GM19397 (cell line): ENCODE measurements around the gene SAFB2.

ENCODE experiments used
- ATAC-seq: cut with Tn5 transposase; IDR thresholded peaks from one replicate; pipeline ENCODE4 v1.9.1; 2021; ENCODE audit warnings: mild to moderate bottlenecking, moderate library complexity; ENCODE audit not compliant: unreplicated experiment

SAFB2 gene

GRCh38 chr19:5585461-5586299 is 36.9 kb downstream of the SAFB2 start:
- ATAC-seq: no peak

- no peak for ATAC-seq
Observed at GRCh38 chr19:5580161-5580571, 42.4 kb downstream of the SAFB2 start.

- no peak for ATAC-seq
Observed at GRCh38 chr19:5579697-5580096, 42.9 kb downstream of the SAFB2 start.

DNA sequence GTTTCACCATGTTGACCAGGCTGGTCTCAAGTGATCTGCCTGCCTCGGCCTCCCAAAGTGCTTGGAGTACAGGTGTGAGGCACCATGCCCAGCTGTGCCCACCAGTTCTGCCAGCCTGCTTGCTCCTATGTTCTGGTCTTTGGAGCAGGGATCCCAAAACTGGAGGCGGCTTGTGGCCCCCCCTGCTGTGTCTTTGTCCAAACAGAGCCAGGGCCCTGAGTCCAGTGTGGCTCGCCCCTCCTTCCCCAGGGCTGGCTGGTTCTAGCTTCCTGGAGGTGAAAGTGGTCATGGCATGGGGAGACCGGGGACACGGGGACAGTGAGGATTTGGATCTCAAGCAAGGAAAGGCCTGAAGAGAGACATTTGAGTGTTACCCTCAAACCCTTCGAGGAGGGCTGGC is 43.3 kb downstream of the SAFB2 start:
- ATAC-seq: no peak

DNA sequence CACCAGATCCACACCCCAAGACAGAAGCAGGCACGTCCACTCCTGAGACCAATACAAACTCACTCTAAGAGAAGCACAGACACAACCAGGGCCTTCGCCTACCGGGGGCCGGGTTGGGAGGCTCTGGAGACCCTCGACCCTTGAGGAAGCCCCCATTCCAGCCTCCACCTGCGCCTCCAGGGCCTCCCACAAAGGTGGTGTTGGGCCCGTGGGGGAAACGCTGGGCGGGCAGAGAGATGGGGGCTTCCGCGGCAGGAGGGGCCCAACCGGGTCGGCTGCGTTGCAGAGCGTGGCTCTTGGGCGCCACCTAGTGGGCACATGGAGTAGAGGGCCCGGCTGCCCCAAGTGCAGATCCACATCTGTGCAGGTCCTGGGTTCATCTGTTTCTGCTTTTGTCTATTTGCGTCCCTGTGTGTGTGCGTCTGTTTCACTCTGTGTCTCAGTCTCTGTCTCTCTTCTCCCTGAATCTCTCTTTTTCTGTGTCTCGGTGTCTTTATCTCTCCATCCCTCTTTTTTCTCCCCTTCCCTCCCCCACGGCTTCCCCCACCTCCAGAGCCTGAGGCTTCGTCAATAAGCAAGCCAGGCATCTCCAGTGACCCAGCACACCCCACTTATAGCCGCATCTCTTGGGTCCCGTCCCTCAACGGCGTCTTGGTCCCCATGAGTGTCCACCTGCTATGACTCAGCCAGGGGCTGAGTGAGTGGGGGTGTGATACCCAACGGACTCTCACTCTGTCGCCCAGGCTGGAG is 44.3 kb downstream of the SAFB2 start:
- no peak for ATAC-seq

DNA sequence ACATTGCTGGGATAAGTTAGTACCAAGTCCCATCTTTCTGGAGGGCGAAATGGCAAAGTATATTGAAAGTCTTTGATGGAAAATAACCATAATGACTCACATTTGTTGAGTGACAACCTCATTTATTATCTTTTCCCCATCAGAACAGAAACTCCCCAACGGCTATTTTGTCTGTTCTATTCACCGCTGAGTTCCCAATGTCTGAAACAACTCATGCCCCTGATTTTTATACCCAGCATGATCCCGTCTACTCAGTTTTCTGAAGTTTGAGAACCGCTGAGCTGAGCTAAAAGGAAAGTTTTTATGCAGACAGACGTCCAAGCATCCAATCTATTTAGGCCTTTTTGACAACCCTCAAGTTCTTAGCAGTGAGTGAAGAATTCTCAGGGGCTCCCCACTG is 47.0 kb downstream of the SAFB2 start:
- no peak for ATAC-seq

GRCh38 chr19:5572556-5573286 is 49.9 kb downstream of the SAFB2 start:
- ATAC-seq: no peak

- ATAC-seq: no peak
Observed at GRCh38 chr19:5571777-5572176, 50.8 kb downstream of the SAFB2 start.

- no peak for ATAC-seq
Observed at GRCh38 chr19:5567970-5568407, 54.6 kb downstream of the SAFB2 start.

- ATAC-seq: no peak
Observed at GRCh38 chr19:5567360-5567969, 55.1 kb downstream of the SAFB2 start, which contains the start of gene TINCR. Gene TINCR (minus strand): TSS chr19:5567953.

GRCh38 chr19:5564930-5565329 is 57.6 kb downstream of the SAFB2 start:
- no peak for ATAC-seq

- ATAC-seq: no peak
Observed at GRCh38 chr19:5563935-5564612, 58.5 kb downstream of the SAFB2 start.

- no peak for ATAC-seq
Observed at GRCh38 chr19:5563008-5563431, 59.6 kb downstream of the SAFB2 start.

GRCh38 chr19:5562280-5562679 is 60.3 kb downstream of the SAFB2 start:
- ATAC-seq: no peak

DNA sequence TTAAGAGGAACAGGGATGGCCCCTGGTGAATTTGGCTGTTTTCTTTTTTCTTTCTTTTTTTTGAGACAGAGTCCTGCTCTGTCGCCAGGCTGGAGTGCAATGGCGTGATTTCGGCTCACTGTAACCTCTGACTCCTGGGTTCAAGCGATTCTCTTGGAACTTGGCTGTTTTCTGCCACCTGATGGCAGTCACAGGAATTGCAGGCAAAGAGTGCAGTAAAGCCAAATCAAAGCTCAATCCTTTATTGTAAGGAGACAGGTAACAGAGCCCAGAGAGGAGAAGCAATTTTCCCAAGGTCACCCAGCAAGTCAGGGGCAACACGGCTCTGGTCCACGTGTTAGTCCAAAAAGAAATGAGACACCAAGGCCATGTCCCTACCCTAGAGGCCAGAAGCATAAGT is 61.0 kb downstream of the SAFB2 start:
- ATAC-seq: no peak

DNA sequence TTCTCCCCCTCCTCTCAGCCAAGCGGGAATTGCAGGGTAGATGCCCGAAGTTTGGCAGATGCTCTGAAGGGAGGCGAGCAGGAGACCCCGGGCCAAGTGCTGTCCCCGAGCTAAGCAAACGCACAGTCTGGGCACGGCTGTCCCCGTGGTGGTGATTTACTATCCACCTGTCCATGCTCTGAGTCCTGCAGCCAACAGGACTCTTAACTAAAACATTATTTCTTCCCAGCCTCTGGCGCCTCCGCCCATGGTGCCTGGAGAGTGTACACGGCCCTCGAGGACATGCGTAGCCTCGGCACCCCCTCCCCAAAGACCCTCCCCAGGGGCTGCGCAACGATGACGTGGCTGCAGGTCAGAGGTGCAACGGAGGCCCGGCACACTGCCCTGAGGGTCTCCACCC is 62.4 kb downstream of the SAFB2 start:
- no peak for ATAC-seq

- no peak for ATAC-seq
Observed at GRCh38 chr19:5559804-5560133, 62.8 kb downstream of the SAFB2 start.

DNA sequence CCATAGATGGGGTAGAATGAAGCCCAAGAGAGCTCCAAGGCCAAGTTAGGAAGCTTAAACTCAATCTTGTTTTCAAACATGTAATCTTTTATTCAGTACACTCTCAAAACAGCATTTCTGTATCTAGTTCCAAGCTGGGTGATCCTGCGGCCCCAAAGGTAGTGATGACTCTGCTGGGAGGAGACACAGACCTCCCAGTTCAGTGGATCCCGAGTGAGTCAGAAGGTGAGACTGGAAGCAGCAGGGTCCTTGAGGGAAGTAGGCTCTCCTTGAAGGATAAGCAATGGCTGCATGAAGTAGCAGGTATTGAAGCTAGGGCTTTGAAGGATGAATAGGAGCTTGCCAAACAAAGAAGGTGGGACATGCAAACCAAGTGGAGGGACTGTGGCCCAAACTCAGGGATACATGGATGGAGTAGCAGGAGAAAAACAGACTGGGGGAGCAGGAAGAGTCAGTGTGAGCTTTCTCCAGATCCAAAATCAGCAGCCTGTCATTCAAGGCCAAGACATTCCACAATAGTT is 64.4 kb downstream of the SAFB2 start:
- ATAC-seq: no peak

DNA sequence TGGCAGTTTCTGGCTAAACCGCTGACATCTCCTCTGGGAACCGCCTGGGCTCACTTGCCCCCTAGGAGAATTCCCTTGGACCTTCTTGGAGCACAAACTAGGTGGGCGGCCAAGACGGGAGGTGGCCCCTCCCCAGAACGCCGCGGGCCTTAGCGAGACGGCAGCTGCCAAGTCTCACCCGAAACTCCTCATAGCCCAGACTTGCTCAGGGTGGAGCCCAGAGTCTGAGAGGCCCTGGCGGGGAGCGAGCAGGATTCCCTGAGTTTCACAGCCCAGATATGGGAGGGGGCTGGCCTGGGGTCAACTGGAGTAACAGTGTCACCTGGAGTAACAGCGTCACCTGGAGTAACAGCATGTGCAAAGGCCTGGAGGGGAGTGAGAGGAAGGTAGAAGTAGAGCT is 64.9 kb downstream of the SAFB2 start:
- no peak for ATAC-seq

DNA sequence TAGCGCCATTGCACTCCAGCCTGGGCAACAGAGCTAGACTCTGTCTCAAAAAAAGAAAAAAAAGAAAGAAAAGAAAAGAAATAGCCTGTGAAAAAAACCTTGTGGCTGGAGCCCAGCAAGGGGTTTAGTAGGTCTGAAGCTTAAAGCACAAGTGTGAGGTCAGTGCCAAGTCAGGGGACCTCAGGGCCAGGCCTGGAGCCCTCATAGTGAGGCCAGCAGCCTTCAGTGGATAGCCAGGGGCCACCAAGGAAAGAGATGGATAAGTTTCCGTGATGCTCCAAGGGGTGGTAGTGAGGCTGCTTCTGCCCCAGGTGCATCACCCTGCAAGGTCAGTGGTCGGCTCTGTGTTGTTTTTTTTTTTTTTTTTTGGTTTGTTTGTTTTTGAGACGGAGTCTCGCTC is 67.7 kb downstream of the SAFB2 start:
- no peak for ATAC-seq
